AG09319 (cell line): ENCODE results near the gene SCAF11.

Source experiments
- DNase-seq: peaks from one replicate; pipeline ENCODE4 v3.0.0-alpha.2; 2010; ENCODE audit warnings: low read depth; ENCODE audit errors: extremely low read depth
- CTCF ChIP-seq: IDR thresholded peaks from 2 replicates; pipeline ENCODE4 v1.5.1; 2011; ENCODE audit warnings: low read depth, mild to moderate bottlenecking, inconsistent platforms, low read length, moderate library complexity

SCAF11 gene

GRCh38 chr12:45975506-45975905 lies 14.9 kb downstream of the SCAF11 start:
- no peak for TF ChIP-seq CTCF
- no peak for DNase-seq

GRCh38 chr12:45974883-45975282 lies 15.5 kb downstream of the SCAF11 start:
- DNase-seq = no peak
- TF ChIP-seq CTCF = no peak

GRCh38 chr12:45974171-45974719 lies 16.1 kb downstream of the SCAF11 start:
- DNase-seq = no peak
- no peak for TF ChIP-seq CTCF

- TF ChIP-seq CTCF = no peak
- no peak for DNase-seq
Measured at GRCh38 chr12:45973526-45973925, 16.8 kb downstream of the SCAF11 start.

GRCh38 chr12:45970391-45970790 lies 20.0 kb downstream of the SCAF11 start:
- no peak for DNase-seq
- no peak for TF ChIP-seq CTCF

- no peak for DNase-seq
- no peak for TF ChIP-seq CTCF
Measured at GRCh38 chr12:45969084-45969483, 21.3 kb downstream of the SCAF11 start.

GRCh38 chr12:45966486-45966885 lies 23.9 kb downstream of the SCAF11 start:
- no peak for TF ChIP-seq CTCF
- no peak for DNase-seq
